HEK293 (cell line): ENCODE data around the gene TBC1D14.

Experiments used
- ATF2 ChIP-seq: fragments of 450-650 bp; formaldehyde crosslinking; IDR thresholded peaks from 2 replicates; pipeline ENCODE4 v1.5.1; 2016; ENCODE audit warnings: missing biosample characterization, missing genetic modification characterization, low read depth
- CTCF ChIP-seq: fragments of 450-650 bp; formaldehyde crosslinking; IDR thresholded peaks from 2 replicates; pipeline ENCODE4 v1.5.1; 2016; ENCODE audit warnings: missing biosample characterization, missing genetic modification characterization
- OSR2 ChIP-seq: fragments of 450-650 bp; formaldehyde crosslinking; IDR thresholded peaks from 2 replicates; pipeline ENCODE4 v1.5.1; 2016; ENCODE audit warnings: missing biosample characterization, missing genetic modification characterization
- REST ChIP-seq: fragments of 450-650 bp; formaldehyde crosslinking; IDR thresholded peaks from 2 replicates; pipeline ENCODE4 v1.5.1; 2016; ENCODE audit warnings: missing biosample characterization, missing genetic modification characterization
- TCF7L2 ChIP-seq: IDR thresholded peaks from 2 replicates; pipeline ENCODE4 v1.6.1; 2011; ENCODE audit warnings: low read depth, mild to moderate bottlenecking, inconsistent platforms, low read length, moderate library complexity, borderline replicate concordance
- ZBTB1 ChIP-seq: fragments of 450-650 bp; formaldehyde crosslinking; IDR thresholded peaks from 2 replicates; pipeline ENCODE4 v1.5.1; 2016; ENCODE audit warnings: missing biosample characterization, missing genetic modification characterization
- ZFP37 ChIP-seq: fragments of 450-650 bp; formaldehyde crosslinking; IDR thresholded peaks from 2 replicates; pipeline ENCODE4 v1.5.1; 2016; ENCODE audit warnings: missing biosample characterization, missing genetic modification characterization
- ZNF140 ChIP-seq: fragments of 450-650 bp; formaldehyde crosslinking; IDR thresholded peaks from 2 replicates; pipeline ENCODE4 v1.5.1; 2016; ENCODE audit warnings: missing biosample characterization, missing genetic modification characterization
- ZNF24 ChIP-seq: fragments of 450-650 bp; formaldehyde crosslinking; IDR thresholded peaks from 2 replicates; pipeline ENCODE4 v1.5.1; 2016; ENCODE audit warnings: missing biosample characterization, missing genetic modification characterization
- ZNF623 ChIP-seq: fragments of 450-650 bp; formaldehyde crosslinking; IDR thresholded peaks from 2 replicates; pipeline ENCODE4 v1.5.1; 2016; ENCODE audit warnings: missing biosample characterization, missing genetic modification characterization
- ZNF664 ChIP-seq: fragments of 450-650 bp; formaldehyde crosslinking; IDR thresholded peaks from 2 replicates; pipeline ENCODE4 v1.5.1; 2016; ENCODE audit warnings: missing biosample characterization, missing genetic modification characterization

GRCh38 chr4:7066006-7066405 is 156.4 kb downstream of the TBC1D14 start:
- TF ChIP-seq REST (no peak), CTCF (no peak), ZNF24 (tag by site-specific recombination) (no peak), ZBTB1 (tag by site-specific recombination) (no peak), OSR2 (no peak), ZNF623 (tag by site-specific recombination) (no peak), ZNF664 (tag by site-specific recombination) (no peak), TCF7L2 (no peak), ZNF140 (tag by site-specific recombination) (no peak), ZFP37 (no peak), ATF2 (tag by site-specific recombination) (no peak)
